Measurements from ENCODE around the gene LRRN2. TPM values are rescaled to one million over a fixed set of nuclear protein-coding genes. Genes with fewer than 3 reads are reported as not detected.

The LRRN2 gene
- total and polyA plus RNA-seq, 9 of the 15 experiments (the other 6 are each of a cell fraction or from before 2014, with no cell fraction given): 0.05 TPM; not detected in 8

DNA sequence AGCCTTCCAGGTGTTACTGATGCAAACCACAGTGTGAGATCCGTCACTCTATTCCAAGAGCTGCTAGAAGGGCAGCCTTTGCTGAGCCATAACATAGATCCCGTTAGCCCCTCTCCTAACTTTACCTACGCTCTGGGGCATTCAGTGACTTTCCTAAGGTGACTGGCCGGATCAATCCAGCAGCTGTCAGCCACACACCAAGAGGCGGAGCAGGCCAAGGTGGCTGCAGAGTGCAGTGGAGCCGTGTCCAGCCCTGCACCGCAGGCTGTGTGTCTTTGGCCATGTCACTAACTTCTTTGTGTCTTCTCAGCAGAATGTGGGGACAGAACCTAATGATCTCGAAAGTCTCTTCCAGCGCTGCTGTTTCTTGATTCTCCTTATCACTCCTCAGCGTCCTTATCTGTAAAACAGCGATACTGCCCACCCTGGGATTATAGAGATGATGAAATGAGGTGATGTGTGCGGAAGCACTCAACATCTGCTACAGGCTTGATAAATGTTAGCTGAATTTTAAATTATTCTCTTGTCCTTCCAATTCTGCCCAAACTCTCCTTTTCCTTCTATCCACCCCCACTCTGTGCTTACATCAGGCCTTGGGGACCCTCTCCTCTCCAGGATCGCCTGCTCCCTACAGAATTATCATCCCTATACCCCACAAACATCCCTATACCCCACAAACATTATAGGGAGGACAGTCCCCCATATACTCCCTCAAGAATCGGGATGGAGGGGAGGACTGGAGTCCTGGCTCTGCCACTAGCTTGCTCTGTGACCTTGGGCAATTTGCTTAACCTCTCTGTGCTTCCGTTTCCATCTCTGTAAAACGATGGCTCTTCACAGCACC, 25.8 kb upstream of the LRRN2 start (continued):
- TF ChIP-seq, protein P1, sequence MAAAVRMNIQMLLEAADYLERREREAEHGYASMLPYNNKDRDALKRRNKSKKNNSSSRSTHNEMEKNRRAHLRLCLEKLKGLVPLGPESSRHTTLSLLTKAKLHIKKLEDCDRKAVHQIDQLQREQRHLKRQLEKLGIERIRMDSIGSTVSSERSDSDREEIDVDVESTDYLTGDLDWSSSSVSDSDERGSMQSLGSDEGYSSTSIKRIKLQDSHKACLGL (CRISPR knock-in tag; IDR thresholded peaks at IDR 0.05; ENCODE audit: borderline replicate concordance, poor library complexity, severe bottlenecking): no peak
- TF ChIP-seq, protein P2, sequence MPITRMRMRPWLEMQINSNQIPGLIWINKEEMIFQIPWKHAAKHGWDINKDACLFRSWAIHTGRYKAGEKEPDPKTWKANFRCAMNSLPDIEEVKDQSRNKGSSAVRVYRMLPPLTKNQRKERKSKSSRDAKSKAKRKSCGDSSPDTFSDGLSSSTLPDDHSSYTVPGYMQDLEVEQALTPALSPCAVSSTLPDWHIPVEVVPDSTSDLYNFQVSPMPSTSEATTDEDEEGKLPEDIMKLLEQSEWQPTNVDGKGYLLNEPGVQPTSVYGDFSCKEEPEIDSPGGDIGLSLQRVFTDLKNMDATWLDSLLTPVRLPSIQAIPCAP (CRISPR knock-in tag; IDR thresholded peaks at IDR 0.05; ENCODE audit: borderline replicate concordance): no peak
- TF ChIP-seq ZNF77 (CRISPR knock-in tag; IDR thresholded peaks at IDR 0.05) (no peak), MCM2 (IDR thresholded peaks at IDR 0.05; ENCODE audit: low read depth) (no peak), MXI1 (IDR thresholded peaks at IDR 0.05; ENCODE audit: low read depth, low read length) (no peak), WHSC1 (IDR thresholded peaks at IDR 0.05; ENCODE audit: low read length) (no peak), RBM39 (optimal IDR thresholded peaks at IDR 0.05; ENCODE audit: low read depth, low read length) (no peak), TEAD1 (CRISPR knock-in tag; IDR thresholded peaks at IDR 0.05) (peak in 1 of 2 experiments; percentile 71; a peak in 1 of 4 replicates), SNIP1 (IDR thresholded peaks at IDR 0.05; ENCODE audit: low read depth) (no peak), FOS (IDR thresholded peaks at IDR 0.05; ENCODE audit: extremely low read depth, insufficient read length) (no peak), HDAC1 (IDR thresholded peaks at IDR 0.05) (peak; percentile 60 to 83; a peak in 2 of 4 replicates), ZNF436 (CRISPR knock-in tag; IDR thresholded peaks at IDR 0.05) (no peak), SUPT5H (IDR thresholded peaks at IDR 0.05) (no peak), ZNF644 (tag; IDR thresholded peaks at IDR 0.05; ENCODE audit: low read depth) (0 out of 2 replicates have a peak, but pooled peaks have one; percentile 43), HCFC1 (IDR thresholded peaks at IDR 0.05; ENCODE audit: low read depth, low read length) (no peak), NR2F6 (CRISPR knock-in tag; IDR thresholded peaks at IDR 0.05) (no peak), BRD4 (IDR thresholded peaks at IDR 0.05) (0 out of 2 replicates have a peak, but pooled peaks have one; percentile 68)
- TF ChIP-seq, protein P3, sequence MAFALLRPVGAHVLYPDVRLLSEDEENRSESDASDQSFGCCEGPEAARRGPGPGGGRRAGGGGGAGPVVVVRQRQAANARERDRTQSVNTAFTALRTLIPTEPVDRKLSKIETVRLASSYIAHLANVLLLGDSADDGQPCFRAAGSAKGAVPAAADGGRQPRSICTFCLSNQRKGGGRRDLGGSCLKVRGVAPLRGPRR (CRISPR knock-in tag; IDR thresholded peaks at IDR 0.05): no peak
- TF ChIP-seq, protein P4, sequence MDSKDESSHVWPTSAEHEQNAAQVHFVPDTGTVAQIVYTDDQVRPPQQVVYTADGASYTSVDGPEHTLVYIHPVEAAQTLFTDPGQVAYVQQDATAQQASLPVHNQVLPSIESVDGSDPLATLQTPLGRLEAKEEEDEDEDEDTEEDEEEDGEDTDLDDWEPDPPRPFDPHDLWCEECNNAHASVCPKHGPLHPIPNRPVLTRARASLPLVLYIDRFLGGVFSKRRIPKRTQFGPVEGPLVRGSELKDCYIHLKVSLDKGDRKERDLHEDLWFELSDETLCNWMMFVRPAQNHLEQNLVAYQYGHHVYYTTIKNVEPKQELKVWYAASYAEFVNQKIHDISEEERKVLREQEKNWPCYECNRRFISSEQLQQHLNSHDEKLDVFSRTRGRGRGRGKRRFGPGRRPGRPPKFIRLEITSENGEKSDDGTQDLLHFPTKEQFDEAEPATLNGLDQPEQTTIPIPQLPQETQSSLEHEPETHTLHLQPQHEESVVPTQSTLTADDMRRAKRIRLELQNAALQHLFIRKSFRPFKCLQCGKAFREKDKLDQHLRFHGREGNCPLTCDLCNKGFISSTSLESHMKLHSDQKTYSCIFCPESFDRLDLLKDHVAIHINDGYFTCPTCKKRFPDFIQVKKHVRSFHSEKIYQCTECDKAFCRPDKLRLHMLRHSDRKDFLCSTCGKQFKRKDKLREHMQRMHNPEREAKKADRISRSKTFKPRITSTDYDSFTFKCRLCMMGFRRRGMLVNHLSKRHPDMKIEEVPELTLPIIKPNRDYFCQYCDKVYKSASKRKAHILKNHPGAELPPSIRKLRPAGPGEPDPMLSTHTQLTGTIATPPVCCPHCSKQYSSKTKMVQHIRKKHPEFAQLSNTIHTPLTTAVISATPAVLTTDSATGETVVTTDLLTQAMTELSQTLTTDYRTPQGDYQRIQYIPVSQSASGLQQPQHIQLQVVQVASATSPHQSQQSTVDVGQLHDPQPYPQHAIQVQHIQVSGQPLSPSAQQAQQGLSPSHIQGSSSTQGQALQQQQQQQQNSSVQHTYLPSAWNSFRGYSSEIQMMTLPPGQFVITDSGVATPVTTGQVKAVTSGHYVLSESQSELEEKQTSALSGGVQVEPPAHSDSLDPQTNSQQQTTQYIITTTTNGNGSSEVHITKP (IDR thresholded peaks at IDR 0.05; ENCODE audit: partially characterized antibody): peak; percentile 39
- TF ChIP-seq, protein P5, sequence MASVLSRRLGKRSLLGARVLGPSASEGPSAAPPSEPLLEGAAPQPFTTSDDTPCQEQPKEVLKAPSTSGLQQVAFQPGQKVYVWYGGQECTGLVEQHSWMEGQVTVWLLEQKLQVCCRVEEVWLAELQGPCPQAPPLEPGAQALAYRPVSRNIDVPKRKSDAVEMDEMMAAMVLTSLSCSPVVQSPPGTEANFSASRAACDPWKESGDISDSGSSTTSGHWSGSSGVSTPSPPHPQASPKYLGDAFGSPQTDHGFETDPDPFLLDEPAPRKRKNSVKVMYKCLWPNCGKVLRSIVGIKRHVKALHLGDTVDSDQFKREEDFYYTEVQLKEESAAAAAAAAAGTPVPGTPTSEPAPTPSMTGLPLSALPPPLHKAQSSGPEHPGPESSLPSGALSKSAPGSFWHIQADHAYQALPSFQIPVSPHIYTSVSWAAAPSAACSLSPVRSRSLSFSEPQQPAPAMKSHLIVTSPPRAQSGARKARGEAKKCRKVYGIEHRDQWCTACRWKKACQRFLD (CRISPR knock-in tag; IDR thresholded peaks at IDR 0.05): no peak; the same call in 1 of the 2 replicates

Data from K562 (cell line).